Hepatic stellate cell (primary cell): Measurements from ENCODE around the gene ADGRG2.
A peak's percentile ranks its signal among the peaks of the same experiment; 100 is the strongest.

Source experiments
- DNase-seq: peaks from one replicate; pipeline ENCODE4 v3.0.0; 2011; ENCODE audit warnings: low spot score

ADGRG2 gene, protein sequence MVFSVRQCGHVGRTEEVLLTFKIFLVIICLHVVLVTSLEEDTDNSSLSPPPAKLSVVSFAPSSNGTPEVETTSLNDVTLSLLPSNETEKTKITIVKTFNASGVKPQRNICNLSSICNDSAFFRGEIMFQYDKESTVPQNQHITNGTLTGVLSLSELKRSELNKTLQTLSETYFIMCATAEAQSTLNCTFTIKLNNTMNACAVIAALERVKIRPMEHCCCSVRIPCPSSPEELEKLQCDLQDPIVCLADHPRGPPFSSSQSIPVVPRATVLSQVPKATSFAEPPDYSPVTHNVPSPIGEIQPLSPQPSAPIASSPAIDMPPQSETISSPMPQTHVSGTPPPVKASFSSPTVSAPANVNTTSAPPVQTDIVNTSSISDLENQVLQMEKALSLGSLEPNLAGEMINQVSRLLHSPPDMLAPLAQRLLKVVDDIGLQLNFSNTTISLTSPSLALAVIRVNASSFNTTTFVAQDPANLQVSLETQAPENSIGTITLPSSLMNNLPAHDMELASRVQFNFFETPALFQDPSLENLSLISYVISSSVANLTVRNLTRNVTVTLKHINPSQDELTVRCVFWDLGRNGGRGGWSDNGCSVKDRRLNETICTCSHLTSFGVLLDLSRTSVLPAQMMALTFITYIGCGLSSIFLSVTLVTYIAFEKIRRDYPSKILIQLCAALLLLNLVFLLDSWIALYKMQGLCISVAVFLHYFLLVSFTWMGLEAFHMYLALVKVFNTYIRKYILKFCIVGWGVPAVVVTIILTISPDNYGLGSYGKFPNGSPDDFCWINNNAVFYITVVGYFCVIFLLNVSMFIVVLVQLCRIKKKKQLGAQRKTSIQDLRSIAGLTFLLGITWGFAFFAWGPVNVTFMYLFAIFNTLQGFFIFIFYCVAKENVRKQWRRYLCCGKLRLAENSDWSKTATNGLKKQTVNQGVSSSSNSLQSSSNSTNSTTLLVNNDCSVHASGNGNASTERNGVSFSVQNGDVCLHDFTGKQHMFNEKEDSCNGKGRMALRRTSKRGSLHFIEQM

DNA sequence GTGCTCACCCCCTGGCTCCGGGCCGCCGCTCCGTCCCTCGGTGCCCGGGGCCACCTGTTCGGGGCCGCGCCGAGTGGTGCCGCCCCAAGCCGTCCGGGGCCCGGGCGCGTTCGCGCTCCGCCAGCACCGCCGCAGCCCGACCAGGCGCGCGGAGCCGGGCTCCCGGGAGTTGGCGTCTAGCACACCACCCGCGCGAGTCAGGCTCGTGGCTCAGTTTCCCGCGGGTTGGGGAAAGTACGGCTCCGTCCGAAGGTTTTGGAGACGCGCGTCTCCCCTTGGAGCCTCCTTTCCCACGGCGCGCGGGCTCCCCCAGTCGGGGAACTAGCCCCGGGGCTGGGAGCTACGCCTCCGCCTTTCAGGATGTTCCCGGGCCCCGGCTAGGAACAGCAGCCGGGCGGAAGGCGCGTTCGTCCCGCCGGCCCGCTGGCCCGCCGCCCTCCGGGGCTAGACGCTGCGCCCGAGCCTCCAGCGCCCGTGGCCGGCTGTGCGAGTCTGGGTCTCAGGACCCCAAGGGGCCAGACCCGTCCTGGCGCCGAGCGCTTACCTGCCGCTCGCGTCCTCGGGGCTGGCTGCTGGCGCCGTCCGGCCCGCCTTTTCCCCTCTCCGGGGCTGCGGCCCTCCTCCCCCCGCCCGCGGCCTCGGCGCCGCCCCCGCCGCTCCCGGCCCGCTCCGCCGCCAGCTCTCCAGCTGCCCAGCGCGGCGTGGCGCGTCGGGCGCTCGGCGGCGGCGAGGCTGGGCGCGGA is at the start of gene ADGRG2:
Gene ADGRG2 (minus strand): TSS at position 571 of the 743 bp plus-strand sequence. CDS start 53,634 bp downstream, outside the sequence.
- peak; percentile 25 for DNase-seq

- DNase-seq: no peak
Measured at GRCh38 chrX:19168609-19169008, 46.3 kb upstream of the ADGRG2 start.

GRCh38 chrX:19162851-19163250 is 40.6 kb upstream of the ADGRG2 start:
- DNase-seq: no peak

GRCh38 chrX:19156186-19156585 is 33.9 kb upstream of the ADGRG2 start:
- DNase-seq: no peak

GRCh38 chrX:19152762-19153161 is 30.5 kb upstream of the ADGRG2 start:
- no peak for DNase-seq

DNA sequence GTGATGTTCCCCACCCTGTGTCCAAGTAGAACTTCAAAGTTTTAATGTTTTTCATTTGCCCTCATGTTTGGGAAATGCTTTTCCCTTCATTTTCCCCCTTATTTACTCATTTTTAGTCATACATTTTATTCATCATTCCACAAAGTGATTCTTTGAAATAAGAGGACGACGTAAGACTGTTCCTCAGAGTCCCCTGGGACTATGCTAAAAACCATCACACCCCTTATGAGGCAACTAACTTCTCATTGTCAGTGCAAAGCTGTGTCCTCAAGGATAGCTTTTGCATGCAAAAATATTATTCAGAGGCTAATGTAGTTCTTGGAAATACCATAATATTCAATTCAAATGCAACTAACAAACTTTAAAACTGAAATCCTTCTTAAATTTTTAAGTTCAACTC is 14.8 kb upstream of the ADGRG2 start:
- DNase-seq: no peak

DNA sequence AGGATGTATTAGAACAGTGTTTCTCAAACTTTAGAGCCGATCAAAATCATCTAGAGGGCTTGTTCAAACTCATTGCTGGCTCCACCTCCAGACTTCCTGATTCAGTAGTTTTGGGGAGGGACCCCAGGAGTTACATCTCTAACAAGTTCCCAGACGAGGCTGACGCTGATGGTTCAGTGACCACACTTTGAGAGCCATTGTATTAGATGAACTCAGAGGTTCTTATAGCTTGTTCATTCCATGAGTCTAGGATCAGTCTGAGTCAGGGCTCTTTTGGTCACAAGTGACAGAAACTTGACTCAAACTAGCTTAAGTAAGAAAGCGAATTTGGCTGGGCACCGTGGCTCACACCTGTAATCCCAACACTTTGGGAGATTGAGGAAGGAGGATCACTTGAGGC is 11.5 kb upstream of the ADGRG2 start:
- DNase-seq: no peak

DNA sequence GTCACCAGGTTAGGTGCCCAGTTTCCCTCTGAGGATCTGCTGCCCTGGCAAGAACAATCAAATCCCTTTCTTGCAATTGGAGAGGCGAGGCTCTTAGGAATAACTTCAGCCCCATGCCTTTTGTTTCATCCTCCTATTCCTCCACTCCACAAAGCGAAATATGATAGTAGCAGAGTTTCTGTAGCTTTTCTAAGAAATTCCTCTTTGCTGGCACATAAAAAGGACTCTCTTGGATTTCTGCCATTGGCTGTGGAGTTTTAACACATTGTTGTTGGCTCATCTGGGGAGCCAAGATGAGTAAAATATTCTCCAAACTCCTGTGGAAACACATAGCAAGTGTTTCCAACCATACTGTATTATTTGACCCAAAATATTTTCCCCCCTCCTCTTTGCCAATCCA is 11.0 kb upstream of the ADGRG2 start:
- DNase-seq: no peak

GRCh38 chrX:19130628-19131027 is 8.4 kb upstream of the ADGRG2 start:
- no peak for DNase-seq

DNA sequence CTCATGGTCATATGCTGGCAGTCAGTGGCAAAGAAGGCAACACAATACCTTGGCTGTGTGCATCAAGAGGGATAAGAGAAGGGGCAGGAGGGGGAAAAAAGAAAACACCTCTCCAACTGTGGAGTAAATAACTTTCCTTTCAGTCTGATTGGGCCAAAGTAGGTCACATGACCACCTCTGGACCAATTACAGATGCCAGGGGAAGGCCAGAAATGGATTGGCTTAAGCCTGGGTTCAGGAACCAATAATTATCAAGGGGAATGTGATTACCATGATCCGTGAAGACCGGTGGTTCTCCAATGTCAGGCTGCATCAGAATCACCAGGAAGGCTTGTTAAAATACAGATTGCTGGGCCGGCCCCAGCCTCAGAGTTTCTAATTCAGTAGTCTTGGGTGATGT is 7.4 kb upstream of the ADGRG2 start:
- DNase-seq: no peak

DNA sequence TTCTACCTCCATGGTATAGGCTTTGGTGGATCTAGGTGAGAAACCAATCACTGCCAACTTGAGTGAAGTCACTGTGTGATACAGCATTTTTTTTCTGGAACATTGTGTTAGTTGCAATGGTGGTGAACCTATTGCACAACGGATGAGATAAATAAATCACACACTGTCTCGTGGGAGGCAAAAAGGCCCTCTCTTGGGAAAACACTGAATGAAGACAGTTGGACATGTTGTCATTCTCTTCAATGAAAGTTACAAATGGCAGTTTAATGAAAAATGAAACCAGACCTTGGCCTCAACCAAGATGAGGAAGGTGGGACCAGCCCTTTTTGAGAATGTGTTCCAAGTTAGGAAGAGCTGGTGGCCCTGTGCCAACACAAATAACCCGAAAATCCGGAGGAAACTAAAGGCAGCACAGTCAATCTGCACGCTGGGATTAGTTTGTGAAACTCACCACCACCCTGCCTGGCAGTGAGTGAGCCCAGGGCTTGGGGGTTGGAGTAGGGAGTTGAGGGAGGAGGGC is 5.4 kb upstream of the ADGRG2 start:
- no peak for DNase-seq

DNA sequence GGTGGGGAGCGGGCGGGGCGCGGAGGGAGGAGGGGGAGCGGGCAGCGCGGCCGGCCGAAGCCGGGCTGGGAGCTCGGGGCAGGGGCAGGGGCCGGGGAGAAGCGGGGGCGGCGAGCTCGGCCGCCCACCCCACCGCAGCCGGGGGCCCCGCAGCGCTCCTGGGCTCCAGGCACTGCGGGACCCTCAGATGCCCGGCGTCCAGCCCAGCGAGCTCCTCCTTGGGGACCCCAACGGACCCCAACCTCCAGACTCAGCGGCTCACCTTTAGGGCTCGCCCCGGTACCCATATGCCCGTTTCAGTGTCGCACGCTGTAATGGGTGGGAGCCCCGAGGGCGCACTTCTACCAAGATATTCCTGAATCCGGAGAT is 357 bp upstream of the ADGRG2 start:
- no peak for DNase-seq

GRCh38 chrX:19121466-19121865 is 802 bp downstream of the ADGRG2 start:
- DNase-seq: no peak

DNA sequence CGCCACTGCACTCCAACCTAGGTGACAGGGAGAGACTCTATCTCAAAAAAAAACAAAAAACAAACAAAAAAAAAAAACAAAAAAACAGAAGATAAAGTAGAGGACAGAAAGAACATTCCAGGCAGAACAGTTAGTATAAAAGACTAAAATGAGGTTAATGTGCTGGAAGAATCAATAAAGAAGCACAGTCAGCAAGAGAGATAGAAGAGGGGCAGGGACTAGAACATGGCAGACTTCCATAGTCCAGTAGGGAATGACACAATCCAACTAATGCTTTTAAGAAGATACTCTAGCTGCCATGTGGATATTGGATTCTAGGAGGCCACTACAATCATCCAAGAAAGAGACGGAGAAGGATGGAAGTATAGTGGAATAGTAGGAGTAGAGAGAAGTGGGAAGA is 11.6 kb downstream of the ADGRG2 start:
- DNase-seq: no peak

- DNase-seq: no peak
Measured at GRCh38 chrX:19107035-19107434, 15.2 kb downstream of the ADGRG2 start.

GRCh38 chrX:19100586-19100985 is 21.7 kb downstream of the ADGRG2 start:
- DNase-seq: no peak

DNA sequence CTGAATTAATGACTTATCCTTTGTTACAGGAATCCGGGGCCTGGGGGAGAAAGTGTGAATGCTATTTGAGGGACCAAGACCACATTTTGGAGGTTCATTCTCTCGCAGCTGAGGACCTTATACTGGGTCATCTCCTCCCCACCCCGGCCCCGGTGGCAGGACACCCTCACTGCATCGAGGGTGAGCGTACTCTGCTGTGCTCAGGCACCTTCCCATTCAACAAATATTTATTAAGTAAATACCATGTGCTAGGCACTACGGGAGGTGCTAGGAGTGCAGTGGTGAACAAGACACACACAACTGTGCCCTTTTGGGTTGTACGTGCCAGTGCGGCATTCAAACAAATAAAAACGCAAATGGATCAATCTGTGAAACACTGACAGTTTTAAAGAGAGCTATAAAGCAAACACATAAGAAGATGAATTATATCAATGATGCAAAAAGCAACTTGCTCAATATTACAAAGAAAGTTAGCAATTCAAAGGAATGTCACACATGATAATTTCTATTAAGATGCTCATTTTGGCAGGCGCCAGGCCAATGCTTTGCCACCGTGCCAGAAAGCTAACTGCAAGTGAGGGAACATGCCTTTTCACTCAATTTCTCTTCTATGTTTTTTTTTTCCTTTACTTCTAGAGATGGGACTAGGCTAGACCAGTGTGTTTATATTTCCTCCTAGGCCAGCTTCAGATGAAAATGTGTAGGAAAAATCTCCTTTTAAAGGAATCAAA is 24.6 kb downstream of the ADGRG2 start:
- DNase-seq: no peak

DNA sequence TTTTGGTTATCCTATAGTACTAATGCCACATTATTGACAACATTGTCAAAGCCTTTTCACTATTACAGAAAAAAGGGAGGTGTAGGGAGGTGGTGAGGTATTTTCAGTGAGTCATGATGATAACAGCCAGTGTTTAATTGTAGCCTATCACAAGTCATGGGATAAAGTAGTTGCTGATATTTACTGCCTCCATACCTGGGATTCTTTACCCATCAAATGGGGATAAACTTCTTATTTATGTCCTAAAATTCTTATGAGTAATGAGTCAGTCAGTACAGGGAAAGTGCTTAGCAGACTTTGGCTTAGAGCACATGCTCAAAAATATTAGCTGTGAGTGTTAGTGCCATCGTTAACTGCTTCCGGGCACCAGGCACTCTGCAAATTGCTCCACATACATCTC is 25.7 kb downstream of the ADGRG2 start:
- no peak for DNase-seq

GRCh38 chrX:19094654-19095053 is 27.6 kb downstream of the ADGRG2 start:
- DNase-seq: no peak

GRCh38 chrX:19091596-19091995 is 30.7 kb downstream of the ADGRG2 start:
- no peak for DNase-seq

- no peak for DNase-seq
Measured at GRCh38 chrX:19089555-19090040, 32.7 kb downstream of the ADGRG2 start.
